Measurements from ENCODE around the gene NAA40.

The NAA40 gene

DNA sequence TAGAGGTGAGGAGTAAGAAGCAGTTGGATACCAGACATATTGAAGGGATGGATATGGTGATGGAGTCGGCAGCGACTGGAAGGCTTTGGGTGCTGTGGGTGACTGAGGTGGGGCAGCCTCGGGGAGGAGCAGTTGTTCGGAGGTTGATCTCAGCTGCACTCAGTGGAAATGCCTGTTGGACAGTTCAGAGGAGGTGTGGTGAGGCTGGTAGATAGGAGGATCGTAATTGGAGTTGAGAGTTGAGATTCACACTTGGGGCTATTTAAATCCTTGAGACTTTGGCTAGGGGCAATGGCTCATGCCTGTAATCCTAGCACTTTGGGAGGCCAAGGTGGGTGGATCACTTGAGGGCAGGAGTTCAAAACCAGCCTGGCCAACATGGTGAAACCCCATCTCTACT, 54.3 kb downstream of the NAA40 start:
- no peak for DNase-seq

DNA sequence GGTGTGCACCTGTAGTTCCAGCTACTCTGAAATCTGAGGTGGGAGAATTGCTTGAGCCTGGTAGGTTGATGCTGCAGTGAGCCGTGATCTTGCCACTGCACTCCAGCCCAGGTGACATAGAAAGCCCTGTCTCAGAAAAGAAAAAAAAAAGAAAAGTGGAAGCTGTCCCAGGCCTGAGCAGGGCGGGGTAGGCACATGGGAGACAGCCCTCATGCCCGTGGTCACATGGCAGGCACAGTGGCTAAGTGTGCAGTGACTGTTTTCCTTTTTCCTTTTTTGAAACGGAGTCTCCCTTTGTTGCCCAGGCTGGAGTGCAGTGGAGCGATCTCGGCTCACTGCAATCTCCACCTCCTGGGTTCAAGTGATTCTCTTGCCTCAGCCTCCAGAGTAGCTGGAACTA, 55.2 kb downstream of the NAA40 start:
- DNase-seq, result no peak

DNA sequence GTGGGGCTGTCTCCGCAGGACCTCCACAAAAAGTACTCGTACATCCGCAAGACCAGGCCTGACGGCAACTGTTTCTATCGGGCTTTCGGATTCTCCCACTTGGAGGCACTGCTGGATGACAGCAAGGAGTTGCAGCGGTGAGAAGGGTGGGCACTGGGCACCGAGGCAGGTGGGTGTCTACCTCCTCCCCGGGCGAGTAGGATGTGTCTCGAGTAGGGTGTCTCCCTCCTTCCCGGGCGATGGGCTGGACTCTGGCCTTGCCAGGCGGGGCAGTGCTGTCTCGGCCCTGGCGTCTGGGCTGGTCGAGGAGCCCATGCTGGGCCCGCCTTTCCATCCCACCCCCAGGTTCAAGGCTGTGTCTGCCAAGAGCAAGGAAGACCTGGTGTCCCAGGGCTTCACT, 57.7 kb downstream of the NAA40 start:
- DNase-seq, result no peak

GRCh38 chr11:63997104-63997700, 58.4 kb downstream of the NAA40 start:
- no peak for DNase-seq

DNA sequence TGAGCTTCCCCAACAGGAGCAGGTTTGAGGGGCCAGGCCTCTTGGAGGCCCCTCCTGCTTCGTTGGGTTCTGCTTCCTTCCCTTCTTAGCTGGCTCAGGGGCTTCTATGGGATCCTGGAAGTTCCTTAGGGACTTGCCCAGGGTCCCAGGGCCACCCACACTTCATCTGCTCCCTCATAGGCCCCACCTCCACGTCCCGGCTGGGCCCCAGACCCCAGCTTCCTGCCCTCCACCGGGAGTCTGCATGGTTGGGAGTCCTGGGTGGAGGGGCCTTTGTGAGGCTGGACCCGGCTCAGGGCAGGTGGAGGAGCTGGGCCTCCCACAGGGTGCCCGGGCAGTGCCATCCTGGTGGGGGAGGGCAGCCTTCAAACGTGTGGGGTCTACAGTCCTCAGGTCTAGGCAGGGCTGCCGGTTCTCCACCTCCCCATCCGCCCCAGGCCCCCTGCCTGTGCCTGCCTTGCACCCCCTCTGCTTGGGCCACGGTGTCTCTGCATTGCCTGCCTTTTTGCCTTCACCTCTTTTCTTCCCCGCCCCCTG, 59.1 kb downstream of the NAA40 start:
- DNase-seq, result no peak

DNA sequence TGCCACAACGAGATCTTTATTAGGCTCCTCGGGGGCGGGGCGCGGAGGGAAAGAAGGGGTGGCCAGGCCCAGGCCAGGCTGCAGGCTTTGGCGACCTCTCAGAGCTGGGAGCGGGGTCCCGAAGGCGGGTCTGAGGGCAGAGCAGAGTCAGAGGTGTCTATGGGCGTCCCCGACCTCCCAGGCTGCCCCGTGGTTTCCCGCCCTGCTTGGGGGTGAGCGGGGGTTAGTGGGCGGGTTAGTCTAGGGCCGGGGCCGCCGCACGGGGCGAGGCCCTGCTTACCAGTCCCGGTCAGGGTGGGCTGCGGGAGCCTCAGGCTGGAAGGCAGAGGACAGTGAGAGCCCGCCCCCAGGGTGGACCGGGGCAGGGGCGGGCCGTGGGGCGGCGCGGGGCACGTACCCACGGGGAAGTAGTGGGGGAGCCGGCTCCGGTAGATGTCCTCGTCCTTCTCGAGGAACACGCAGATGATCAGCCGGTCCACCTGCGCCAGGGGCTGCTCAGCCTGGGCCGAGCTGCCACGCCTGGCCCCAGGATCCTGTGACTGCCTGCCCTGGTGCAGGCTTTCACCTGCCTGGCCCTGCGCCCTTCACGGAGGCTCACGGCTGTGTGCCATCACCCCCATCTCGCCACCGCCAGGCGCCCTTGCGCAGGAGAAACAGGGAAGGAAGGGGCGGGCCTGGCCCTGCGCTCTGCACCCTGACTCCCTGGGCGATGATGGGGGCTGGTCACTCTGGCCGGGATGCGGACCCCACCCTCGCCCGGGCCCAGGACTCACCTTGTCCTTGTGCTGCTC, 60.0 kb downstream of the NAA40 start:
- no peak for DNase-seq

- DNase-seq, result peak; percentile 67
Observed at GRCh38 chr11:63999349-64000025, 60.7 kb downstream of the NAA40 start.

- peak; percentile 77 for DNase-seq
Observed at GRCh38 chr11:64000026-64000739, 61.4 kb downstream of the NAA40 start.

GRCh38 chr11:64000740-64001483, 62.1 kb downstream of the NAA40 start:
- no peak for DNase-seq

DNA sequence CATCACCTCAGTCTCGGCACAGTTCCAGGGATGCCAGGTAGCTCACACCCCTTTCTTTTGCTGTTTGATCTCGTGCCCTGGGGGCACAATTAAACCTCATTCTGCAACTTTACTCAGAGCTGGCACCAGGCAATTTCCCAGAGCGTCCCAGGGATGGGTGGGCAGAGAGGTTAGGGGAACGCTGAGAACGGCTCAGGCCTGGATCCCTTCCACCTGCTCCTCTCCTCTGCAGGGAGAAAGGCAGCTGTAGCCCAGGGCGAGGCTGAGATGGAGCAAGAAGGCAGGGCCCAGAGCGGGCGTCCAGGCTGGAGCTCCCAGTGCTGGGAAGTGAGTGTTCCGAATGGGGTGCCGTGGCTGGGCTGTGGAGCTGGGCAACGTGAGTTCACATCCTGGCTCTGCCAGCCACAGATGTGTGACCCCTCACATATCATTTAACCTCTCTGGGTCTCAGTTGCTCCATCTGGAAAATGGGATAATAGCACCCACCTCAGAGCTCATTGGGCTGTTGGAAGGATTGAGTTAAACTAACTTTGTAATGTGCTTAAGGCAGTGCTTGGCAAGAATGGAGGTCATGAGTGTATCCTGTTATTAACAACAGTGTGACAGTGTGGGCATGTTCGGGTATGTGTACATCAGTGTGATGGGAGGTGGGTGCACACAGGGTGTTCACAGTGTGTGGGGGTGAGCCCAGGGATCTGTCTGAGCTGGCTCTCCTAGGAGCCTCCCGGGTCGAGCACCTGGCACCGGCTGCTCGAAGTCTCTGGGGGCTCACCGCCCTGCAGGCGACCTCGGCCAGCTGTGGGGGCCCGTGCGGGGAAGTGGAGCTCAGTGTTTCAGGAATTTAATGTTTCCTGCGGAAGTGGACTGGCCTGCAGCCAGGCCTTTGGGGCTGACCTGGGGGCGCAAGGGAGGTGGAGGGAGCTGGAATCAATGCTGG, 63.0 kb downstream of the NAA40 start:
- DNase-seq, result peak; percentile 59

DNA sequence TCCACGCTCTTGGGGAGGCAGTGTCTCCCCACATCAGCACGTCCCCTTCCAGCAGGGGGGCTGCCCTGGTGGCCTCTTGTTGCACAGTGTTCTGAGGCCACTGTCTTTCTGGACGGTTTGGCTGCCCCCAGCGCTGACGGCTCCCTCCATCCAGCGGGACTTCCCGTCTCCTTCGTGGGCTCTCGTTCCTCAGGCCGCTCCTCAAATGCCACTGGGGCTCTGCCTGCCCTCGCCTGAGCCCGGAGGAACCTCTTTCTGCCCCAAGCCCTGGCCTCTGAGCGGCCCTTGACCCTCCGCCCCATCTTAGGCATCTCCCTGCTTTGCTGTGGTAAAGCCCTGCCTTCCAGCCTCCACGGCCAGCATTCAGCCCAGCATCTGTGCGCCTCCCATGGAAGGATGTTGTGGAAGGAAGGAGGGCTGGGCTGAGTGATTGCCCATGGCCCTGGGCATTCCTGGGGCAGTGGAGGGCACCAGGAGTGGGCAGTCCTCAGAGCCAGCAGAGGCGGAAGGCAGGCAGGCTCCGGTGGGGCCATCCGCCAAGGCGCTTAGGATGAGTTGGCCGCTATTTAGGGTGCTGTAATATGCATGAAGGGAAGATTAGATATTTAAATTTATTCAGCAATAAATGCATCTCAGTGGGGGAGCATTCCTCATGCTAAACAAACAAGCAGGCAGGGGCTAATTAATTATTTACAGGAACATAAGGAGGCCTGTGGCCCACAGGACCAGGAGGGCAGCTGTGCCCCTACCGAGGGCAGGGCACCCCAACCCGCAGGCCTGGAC, 65.2 kb downstream of the NAA40 start:
- DNase-seq, result peak; percentile 32

DNA sequence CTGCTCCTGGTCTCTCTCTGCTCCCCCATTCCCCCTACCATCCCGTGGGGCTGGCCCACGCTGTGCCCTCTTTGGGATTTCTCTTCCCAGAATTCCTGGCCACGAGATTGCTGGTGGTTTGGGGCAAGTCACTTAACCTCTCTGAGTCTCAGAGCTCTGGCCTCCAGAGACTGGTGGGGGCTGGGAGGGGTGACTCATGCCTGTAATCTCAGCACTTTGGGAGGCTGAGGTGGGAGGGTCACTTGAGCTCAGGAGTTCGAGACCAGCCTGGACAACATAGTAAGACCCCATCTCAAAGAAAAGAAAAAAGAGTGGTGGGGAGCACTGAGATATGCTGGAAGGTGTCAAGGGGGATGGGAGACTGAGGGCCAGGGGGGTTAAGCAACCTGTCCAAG, 65.8 kb downstream of the NAA40 start:
- DNase-seq, result peak; percentile 50

- no peak for DNase-seq
Observed at GRCh38 chr11:64005691-64006090, 66.9 kb downstream of the NAA40 start.

GRCh38 chr11:64006398-64006797, 67.6 kb downstream of the NAA40 start:
- no peak for DNase-seq

Data from fibroblast of skin of right biceps (primary cell).